K562 (cell line): ENCODE data around the gene WDR27. TPM values are rescaled to one million over a fixed set of nuclear protein-coding genes. Genes with fewer than 3 reads are reported as not detected.

ENCODE experiments used
- ARID2 ChIP-seq: fragments of 450-650 bp; IDR thresholded peaks from 2 replicates; pipeline ENCODE4 v1.6.1; 2017; ENCODE audit warnings: antibody characterized with exemption, mild to moderate bottlenecking
- CEBPB ChIP-seq: fragments of 450-650 bp; IDR thresholded peaks from 2 replicates; pipeline ENCODE4 v1.6.1; 2016; ENCODE audit warnings: missing genetic modification characterization, missing compliant biosample characterization
- COPS2 ChIP-seq: fragments of 450-650 bp; conservative IDR thresholded peaks from 2 replicates; pipeline ENCODE4 v1.6.1; 2016; ENCODE audit warnings: mild to moderate bottlenecking, moderate library complexity
- E2F5 ChIP-seq: sonication (generic); formaldehyde crosslinking; IDR thresholded peaks from 2 replicates; pipeline ENCODE4 v1.8.0; 2022; ENCODE audit warnings: mild to moderate bottlenecking, missing genetic modification reagents
- E2F6 ChIP-seq, 2 experiments: IDR thresholded peaks; 2 replicates each; pipeline ENCODE4 v1.6.1; 2011; ENCODE audit warnings: borderline replicate concordance in 1 of 2, control low read depth in 1 of 2, low read depth in 1 of 2, low read length in 1 of 2, mild to moderate bottlenecking in 1 of 2, mixed read lengths in 1 of 2, moderate library complexity in 1 of 2; ENCODE audit not compliant: insufficient read depth in 1 of 2, insufficient read length in 1 of 2, poor library complexity in 1 of 2, severe bottlenecking in 1 of 2; ENCODE audit errors: extremely low read depth in 1 of 2
- ELF4 ChIP-seq: fragments of 450-650 bp; formaldehyde crosslinking; IDR thresholded peaks from 2 replicates; pipeline ENCODE4 v1.4.0; 2022; ENCODE audit warnings: missing genetic modification characterization
- ERF ChIP-seq: fragments of 450-650 bp; formaldehyde crosslinking; IDR thresholded peaks from 2 replicates; pipeline ENCODE4 v1.4.0; 2020; ENCODE audit warnings: mild to moderate bottlenecking, mixed read lengths
- IFI16 ChIP-seq: fragments of 250-450 bp; sonication (Bioruptor Pico); IDR thresholded peaks from 2 replicates; pipeline ENCODE4 v2.1.2; 2022; ENCODE audit warnings: mild to moderate bottlenecking, inconsistent platforms
- LARP7 ChIP-seq: fragments of 450-650 bp; IDR thresholded peaks from 2 replicates; pipeline ENCODE4 v1.6.1; 2016
- MTA3 ChIP-seq: fragments of 450-650 bp; formaldehyde crosslinking; IDR thresholded peaks from 2 replicates; pipeline ENCODE4 v1.6.1; 2017; ENCODE audit warnings: mild to moderate bottlenecking, borderline replicate concordance
- MTF1 ChIP-seq: fragments of 250-450 bp; sonication (Bioruptor Pico); IDR thresholded peaks from 2 replicates; pipeline ENCODE4 v1.9.0; 2021; ENCODE audit warnings: moderate library complexity, mild to moderate bottlenecking, inconsistent platforms, borderline replicate concordance
- NCOA6 ChIP-seq: fragments of 450-650 bp; IDR thresholded peaks from 2 replicates; pipeline ENCODE4 v1.6.1; 2017; ENCODE audit warnings: mild to moderate bottlenecking
- PCBP2 ChIP-seq: fragments of 200-400 bp; formaldehyde crosslinking; IDR thresholded peaks from 2 replicates; pipeline ENCODE4 v1.6.1; 2018; ENCODE audit warnings: low read length, low read depth, mild to moderate bottlenecking, moderate library complexity; ENCODE audit not compliant: poor library complexity, severe bottlenecking
- POLR2A ChIP-seq: fragments of 450-650 bp; conservative IDR thresholded peaks from 2 replicates; pipeline ENCODE4 v1.6.1; 2016
- PREB ChIP-seq: sonication (generic); formaldehyde crosslinking; IDR thresholded peaks from 2 replicates; pipeline ENCODE4 v1.8.1; 2023; ENCODE audit warnings: mild to moderate bottlenecking, missing genetic modification reagents
- PRPF4 ChIP-seq: fragments of 200-400 bp; formaldehyde crosslinking; IDR thresholded peaks from one replicate; pipeline ENCODE4 v1.6.1; 2017; ENCODE audit warnings: low read length, low read depth, mild to moderate bottlenecking; ENCODE audit not compliant: insufficient read depth, poor library complexity, severe bottlenecking
- RBM17 ChIP-seq: fragments of 200-400 bp; formaldehyde crosslinking; IDR thresholded peaks from 2 replicates; pipeline ENCODE4 v1.6.1; 2017; ENCODE audit warnings: low read depth, mild to moderate bottlenecking, low read length, borderline replicate concordance
- SAP30 ChIP-seq: fragments of 200-600 bp; sonication (generic); IDR thresholded peaks from 2 replicates; pipeline ENCODE4 v1.6.1; 2012; ENCODE audit warnings: borderline replicate concordance, low read depth, mild to moderate bottlenecking, moderate library complexity, low read length, control low read depth, inconsistent platforms; ENCODE audit not compliant: insufficient read depth, poor library complexity, severe bottlenecking
- SMARCA5 ChIP-seq: fragments of 450-650 bp; IDR thresholded peaks from 2 replicates; pipeline ENCODE4 v1.6.1; 2016
- SNRNP70 ChIP-seq: fragments of 200-400 bp; formaldehyde crosslinking; optimal IDR thresholded peaks from 2 replicates; pipeline ENCODE3; 2017; ENCODE audit warnings: low read depth, low read length
- STAT5B ChIP-seq: fragments of 250-450 bp; sonication (Bioruptor Pico); IDR thresholded peaks from 2 replicates; pipeline ENCODE4 v1.8.0; 2021; ENCODE audit warnings: mild to moderate bottlenecking, inconsistent platforms
- TARDBP ChIP-seq: fragments of 450-650 bp; IDR thresholded peaks from 2 replicates; pipeline ENCODE4 v1.6.1; 2016
- TRIM25 ChIP-seq: fragments of 450-650 bp; IDR thresholded peaks from 2 replicates; pipeline ENCODE4 v1.7.0; 2016; ENCODE audit warnings: borderline replicate concordance
- ZNF12 ChIP-seq: sonication (generic); formaldehyde crosslinking; IDR thresholded peaks from 2 replicates; pipeline ENCODE4 v1.4.0; 2020; ENCODE audit warnings: mild to moderate bottlenecking, missing genetic modification reagents
- ZNF217 ChIP-seq: sonication (generic); formaldehyde crosslinking; IDR thresholded peaks from 2 replicates; pipeline ENCODE4 v1.8.0; 2022; ENCODE audit warnings: mild to moderate bottlenecking, missing genetic modification reagents
- polyA plus RNA-seq, 8 experiments: library from polyadenylated mRNA; depleted of rRNA in 4 of 8; stranded (reverse) in 5 of 8; unstranded in 3 of 8; fragments of >200 nt; fragmentation: Nextera tagmentation in 2 of 8; fragmentation: Illumina TruSeq in 1 of 8; extraction: Ambion mirVana in 2 of 8; extraction: Trizol in 1 of 8; gene quantifications; 2 replicates each; pipeline versions ENCODE4 v1.2.1 to v1.2.3, GENCODE V29; 2011 to 2014; ENCODE audit warnings: inconsistent platforms in 1 of 8, missing spikeins in 1 of 8
- total RNA-seq, 7 experiments: library from RNA; depleted of rRNA in 6 of 7; stranded (reverse); fragments of >200 nt in 6 of 7; fragmentation: Illumina TruSeq in 2 of 7; extraction: Trizol in 2 of 7; gene quantifications; 2 replicates each; pipeline versions ENCODE4 v1.2.1 to v1.2.3, GENCODE V29; 2011 to 2021; ENCODE audit warnings: low replicate concordance in 1 of 7

WDR27 gene
- total and polyA plus RNA-seq, 9 of the 15 experiments (the other 6 are each of a cell fraction or from before 2014, with no cell fraction given): 4.3 to 77.2 (median 22.7) TPM

GRCh38 chr6:169723200-169723909, 21.5 kb upstream of the WDR27 start (continued):
- TF ChIP-seq RBM17: no peak
- 0 out of 2 replicates have a peak, but pooled peaks have one; percentile 88 for TF ChIP-seq PREB (CRISPR knock-in tag)
- TF ChIP-seq STAT5B (CRISPR knock-in tag): no peak
- TF ChIP-seq ZNF217: no peak
- no peak for TF ChIP-seq CEBPB (tag)
- peak; percentile 58; the same call in 1 of the 2 replicates for TF ChIP-seq ARID2
- TF ChIP-seq TARDBP: no peak
- peak; percentile 57 for TF ChIP-seq NCOA6
- no peak for TF ChIP-seq MTF1
- peak in 1 of 2 experiments; percentile 24 for TF ChIP-seq E2F6 (IDR thresholded peaks at IDR 0.05; ENCODE audit: borderline replicate concordance in 1 of 2, extremely low read depth in 1 of 2, insufficient read depth in 1 of 2, insufficient read length in 1 of 2, low read depth in 1 of 2, low read length in 1 of 2, poor library complexity in 1 of 2, severe bottlenecking in 1 of 2)
- TF ChIP-seq SNRNP70: no peak
- TF ChIP-seq ERF (CRISPR knock-in tag): 0 out of 2 replicates have a peak, but pooled peaks have one; percentile 39
- no peak for TF ChIP-seq SMARCA5
- no peak for TF ChIP-seq TRIM25
- TF ChIP-seq PRPF4: no peak
- no peak for TF ChIP-seq IFI16
- TF ChIP-seq MTA3: peak; percentile 60; the same call in 1 of the 2 replicates
- TF ChIP-seq ZNF12 (CRISPR knock-in tag): peak; percentile 69; the same call in 1 of the 2 replicates
- TF ChIP-seq LARP7: 0 out of 2 replicates have a peak, but pooled peaks have one; percentile 17
- TF ChIP-seq POLR2A: no peak
- no peak for TF ChIP-seq ELF4 (CRISPR knock-in tag)
- TF ChIP-seq E2F5: no peak
- no peak for TF ChIP-seq PCBP2
- TF ChIP-seq SAP30: peak; percentile 63
- no peak for TF ChIP-seq COPS2
